Mesenchymal stem cell (in vitro differentiated cells and primary cell): ENCODE measurements around the gene H1-8.

ENCODE experiments used
- DNase-seq: peaks from one replicate; pipeline ENCODE4 v3.0.0-alpha.2; 2013
- H2AFZ ChIP-seq: one replicate; pipeline ENCODE4 v1.6.1; 2013; ENCODE audit warnings: low read depth, mild to moderate bottlenecking, control low read depth, inconsistent platforms, low read length, moderate library complexity
- H2AK5ac ChIP-seq: 2 replicates; pipeline ENCODE4 v1.6.1; 2013; ENCODE audit warnings: low read length, moderate library complexity, mild to moderate bottlenecking, inconsistent platforms; ENCODE audit not compliant: severe bottlenecking
- H2BK120ac ChIP-seq: one replicate; pipeline ENCODE4 v1.6.1; 2013; ENCODE audit warnings: low read depth, mild to moderate bottlenecking, inconsistent platforms, low read length, moderate library complexity
- H2BK12ac ChIP-seq, 2 experiments: one replicate each; pipeline ENCODE4 v1.6.1; 2013; ENCODE audit warnings: inconsistent platforms in 2 of 2, low read length in 2 of 2, mild to moderate bottlenecking in 2 of 2, moderate library complexity in 2 of 2, control low read depth in 1 of 2
- H2BK15ac ChIP-seq: one replicate; pipeline ENCODE4 v1.6.1; 2013; ENCODE audit warnings: mild to moderate bottlenecking, low read depth, inconsistent platforms; ENCODE audit not compliant: poor library complexity, severe bottlenecking
- H2BK5ac ChIP-seq: 2 replicates; pipeline ENCODE4 v1.6.1; 2013; ENCODE audit warnings: low read depth, mild to moderate bottlenecking, low read length, control low read depth, inconsistent platforms; ENCODE audit not compliant: poor library complexity, severe bottlenecking
- H3K14ac ChIP-seq, 2 experiments: one replicate each; pipeline ENCODE4 v1.6.1; 2013; ENCODE audit warnings: inconsistent platforms in 2 of 2, low read length in 2 of 2, control low read depth in 1 of 2, mild to moderate bottlenecking in 1 of 2, moderate library complexity in 1 of 2
- H3K18ac ChIP-seq, 2 experiments: one replicate each; pipeline ENCODE4 v1.6.1; 2013; ENCODE audit warnings: inconsistent platforms in 2 of 2, low read length in 2 of 2, control low read depth in 1 of 2, low read depth in 1 of 2, mild to moderate bottlenecking in 1 of 2
- H3K23ac ChIP-seq, 2 experiments: one replicate each; pipeline ENCODE4 v1.6.1; 2013; ENCODE audit warnings: inconsistent platforms in 2 of 2, low read length in 2 of 2, mild to moderate bottlenecking in 2 of 2, moderate library complexity in 2 of 2, control low read depth in 1 of 2
- H3K27ac ChIP-seq: 2 replicates; pipeline ENCODE4 v1.5.1; 2013; ENCODE audit warnings: mild to moderate bottlenecking, moderate library complexity, low read length, control low read depth, inconsistent platforms; ENCODE audit not compliant: poor library complexity, severe bottlenecking
- H3K27me3 ChIP-seq, 2 experiments: 2 replicates each; pipeline versions ENCODE4 v1.6.1 to v1.7.0; 2013; ENCODE audit warnings: low read length in 2 of 2, mild to moderate bottlenecking in 2 of 2, moderate library complexity in 2 of 2, control low read depth in 1 of 2, inconsistent platforms in 1 of 2; ENCODE audit not compliant: control insufficient read depth in 1 of 2, insufficient read depth in 1 of 2
- H3K36me3 ChIP-seq, 2 experiments: 2 replicates each; pipeline versions ENCODE4 v1.6.1 to v1.7.0; 2013; ENCODE audit warnings: low read length in 2 of 2, control low read depth in 1 of 2, inconsistent platforms in 1 of 2, low read depth in 1 of 2, mild to moderate bottlenecking in 1 of 2; ENCODE audit not compliant: insufficient read depth in 2 of 2, control insufficient read depth in 1 of 2
- H3K4ac ChIP-seq, 2 experiments: one replicate each; pipeline ENCODE4 v1.6.1; 2013; ENCODE audit warnings: inconsistent platforms in 2 of 2, low read length in 2 of 2, mild to moderate bottlenecking in 2 of 2, moderate library complexity in 2 of 2, control low read depth in 1 of 2, low read depth in 1 of 2
- H3K4me1 ChIP-seq: 2 replicates; pipeline ENCODE4 v1.6.1; 2013; ENCODE audit warnings: low read depth, low read length, control low read depth; ENCODE audit not compliant: control insufficient read depth, insufficient read depth
- H3K4me2 ChIP-seq: 2 replicates; pipeline ENCODE4 v1.6.1; 2013; ENCODE audit warnings: low read length, mild to moderate bottlenecking, inconsistent platforms; ENCODE audit not compliant: poor library complexity, severe bottlenecking
- H3K4me3 ChIP-seq, 2 experiments: 2 replicates each; pipeline versions ENCODE4 v1.5.1 to v1.7.0; 2013; ENCODE audit warnings: low read length in 2 of 2, mild to moderate bottlenecking in 2 of 2, control low read depth in 1 of 2, low read depth in 1 of 2; ENCODE audit not compliant: insufficient read depth in 1 of 2
- H3K79me1 ChIP-seq: replicated peaks from 2 replicates; pipeline ENCODE4 v1.6.1; 2013; ENCODE audit warnings: mild to moderate bottlenecking, control low read depth, low read length, inconsistent platforms; ENCODE audit not compliant: poor library complexity, severe bottlenecking
- H3K9ac ChIP-seq: 2 replicates; pipeline ENCODE4 v1.7.0; 2013; ENCODE audit warnings: mild to moderate bottlenecking, low read length, moderate library complexity
- H3K9me3 ChIP-seq: 2 replicates; pipeline ENCODE4 v1.7.0; 2013; ENCODE audit warnings: mild to moderate bottlenecking, low read length; ENCODE audit not compliant: control insufficient read depth
- H4K8ac ChIP-seq: one replicate; pipeline ENCODE4 v1.6.1; 2013; ENCODE audit warnings: inconsistent platforms, mild to moderate bottlenecking, low read length, moderate library complexity
- H4K91ac ChIP-seq: one replicate; pipeline ENCODE4 v1.6.1; 2013; ENCODE audit warnings: mild to moderate bottlenecking, low read length, inconsistent platforms
- WGBS: methylation state at CpG from one replicate; pipeline ENCODE4 v1.1.7; 2013; ENCODE audit warnings: mixed read lengths; 5-methylcytosine and 5-hydroxymethylcytosine counted together

Gene H1-8

GRCh38 chr3:129594409-129594808 is 51.4 kb downstream of the H1-8 start:
- H3K9ac ChIP-seq, result peak overlapping the region; percentile 56
- H3K9me3 ChIP-seq, result no peaks in the 10 kb centered on the region
- H3K4me1 ChIP-seq, result peaks cover 80% of the 10 kb centered on the region
- no peak overlapping the region for H3K4me2 ChIP-seq
- peak overlapping the region; percentile 14 for H2AK5ac ChIP-seq
- peak; percentile 29 for DNase-seq
- H2BK12ac ChIP-seq, result peak overlapping the region; percentile 29 to 96
- WGBS, result 70% methylated on average over 7 of the region's 10 CpGs
- no peak overlapping the region for H4K8ac ChIP-seq
- no peak overlapping the region for H3K14ac ChIP-seq
- H3K4ac ChIP-seq, result peak overlapping the region; percentile 99 to 100
- peak overlapping the region; percentile 67 for H2BK120ac ChIP-seq
- no peak overlapping the region for H3K4me3 ChIP-seq
- no peaks in the 10 kb centered on the region for H3K27me3 ChIP-seq
- peak overlapping the region; percentile 97 to 100 for H3K18ac ChIP-seq
- H2AFZ ChIP-seq, result no peak overlapping the region
- H3K27ac ChIP-seq, result peak overlapping the region; percentile 98
- no peak overlapping the region for H3K23ac ChIP-seq
- no peak overlapping the region for H2BK5ac ChIP-seq
- no peak overlapping the region for H2BK15ac ChIP-seq
- H3K79me1 ChIP-seq, result peaks cover 5% of the 10 kb centered on the region
- peaks cover 4 to 24% of the 10 kb centered on the region in 2 experiments for H3K36me3 ChIP-seq
- peak overlapping the region; percentile 19 for H4K91ac ChIP-seq

- H2BK15ac ChIP-seq, result peak overlapping the region; percentile 91
- peaks cover 5% of the 10 kb centered on the region for H3K79me1 ChIP-seq
- H3K18ac ChIP-seq, result peak overlapping the region; percentile 96
- no peak overlapping the region for H2AFZ ChIP-seq
- peak overlapping the region; percentile 94 for H4K91ac ChIP-seq
- H3K4me2 ChIP-seq, result no peak overlapping the region
- peak overlapping the region; percentile 96 for H3K27ac ChIP-seq
- H2BK120ac ChIP-seq, result peak overlapping the region; percentile 88
- peak overlapping the region; percentile 84 to 97 for H2BK12ac ChIP-seq
- peak overlapping the region; percentile 56 for H3K9ac ChIP-seq
- H4K8ac ChIP-seq, result peak overlapping the region; percentile 87
- peak overlapping the region; percentile 9 for H2BK5ac ChIP-seq
- H3K4ac ChIP-seq, result peak overlapping the region; percentile 39 to 62
- WGBS, result 92% methylated on average over 6 of the region's 6 CpGs
- no peaks in the 10 kb centered on the region for H3K9me3 ChIP-seq
- peak overlapping the region; percentile 98 for H2AK5ac ChIP-seq
- peak overlapping the region in 1 of 2 experiments; percentile 97 for H3K14ac ChIP-seq
- peaks cover 86% of the 10 kb centered on the region for H3K4me1 ChIP-seq
- no peaks in the 10 kb centered on the region for H3K27me3 ChIP-seq
- H3K36me3 ChIP-seq, result peaks cover 4 to 20% of the 10 kb centered on the region in 2 experiments
- peak overlapping the region in 1 of 2 experiments; percentile 34 for H3K23ac ChIP-seq
- H3K4me3 ChIP-seq, result no peak overlapping the region
- no peak for DNase-seq
These were observed 52.0 kb downstream of the H1-8 start for GRCh38 chr3:129594907-129595390.

- Histone ChIP-seq H3K9me3 (no peaks in the 10 kb centered on the region), H3K4ac (peak overlapping the region; percentile 62 to 93), H3K79me1 (no peaks in the 10 kb centered on the region), H3K14ac (peak overlapping the region in 1 of 2 experiments; percentile 97), H3K4me1 (peaks cover 86% of the 10 kb centered on the region), H3K27ac (peak overlapping the region; percentile 96), H3K23ac (no peak overlapping the region), H3K18ac (peak overlapping the region; percentile 96), H2BK12ac (peak overlapping the region; percentile 84 to 97), H2BK5ac (peak overlapping the region; percentile 9), H3K27me3 (no peaks in the 10 kb centered on the region), H3K4me3 (peak overlapping the region in 1 of 2 experiments; percentile 43), H4K91ac (peak overlapping the region; percentile 98), H2BK15ac (peak overlapping the region; percentile 91), H2BK120ac (peak overlapping the region; percentile 88), H2AK5ac (peak overlapping the region; percentile 98), H2AFZ (no peak overlapping the region), H3K9ac (peak overlapping the region; percentile 86), H3K36me3 (peaks cover 4 to 15% of the 10 kb centered on the region in 2 experiments), H3K4me2 (no peak overlapping the region), H4K8ac (peak overlapping the region; percentile 90)
- WGBS, result 72% methylated on average over 10 of the region's 10 CpGs
- peak; percentile 37 for DNase-seq
These were observed 52.7 kb downstream of the H1-8 start for GRCh38 chr3:129595544-129596193.
